Testis (tissue), 2 donors: ENCODE measurements around the gene MYLK.

ENCODE experiments used
- POLR2A ChIP-seq: fragments of 450-650 bp; IDR thresholded peaks from one replicate; pipeline ENCODE4 v1.6.1; 2017; ENCODE audit warnings: antibody characterized with exemption, mild to moderate bottlenecking, moderate library complexity
- TF ChIP-seq, protein P1 (sequence below), 3 experiments: fragments of 450-650 bp in 2 of 3; fragments of 200-600 bp in 1 of 3; sonication (generic) in 1 of 3; IDR thresholded peaks; one replicate each; pipeline ENCODE4 v1.5.1; 2016 to 2019; ENCODE audit warnings: antibody characterized with exemption in 3 of 3, mild to moderate bottlenecking in 2 of 3, moderate library complexity in 1 of 3

DNA sequence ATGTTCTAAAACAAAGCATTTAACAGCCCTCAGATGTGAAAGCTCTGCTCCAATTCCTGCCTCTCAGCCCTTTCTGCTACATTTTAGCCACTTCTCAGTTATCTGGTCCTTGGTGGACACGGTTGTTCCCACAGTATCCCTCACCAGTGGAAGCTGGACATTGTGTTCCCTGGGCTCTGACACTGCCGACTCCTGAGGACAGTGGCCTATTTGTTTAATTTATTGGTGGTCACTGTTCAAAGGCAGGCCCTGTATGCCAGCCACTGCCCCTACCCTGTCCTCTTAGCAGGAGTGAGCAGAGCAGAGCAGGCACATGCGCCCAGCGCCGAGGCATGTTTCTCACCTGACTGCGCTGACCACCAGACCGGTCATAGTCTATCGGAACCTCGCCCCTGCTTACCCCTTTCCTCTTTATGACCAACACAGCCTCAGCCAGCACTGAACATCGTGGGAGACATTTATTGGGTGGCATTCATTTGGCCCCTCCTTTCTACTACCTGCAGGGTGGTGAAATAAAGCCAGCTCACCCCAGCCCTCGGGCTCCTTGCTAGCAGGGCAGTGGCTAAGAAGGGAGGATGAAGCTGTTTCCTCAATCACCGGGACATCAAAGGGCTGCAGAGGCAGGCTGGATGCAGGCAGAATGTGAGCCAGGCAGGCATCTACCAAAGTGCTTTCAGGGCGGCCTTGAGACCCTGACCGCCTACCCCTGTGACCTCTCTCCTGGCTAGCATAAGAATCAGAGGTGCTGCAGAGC is 245.0 kb downstream of the MYLK start:
- TF ChIP-seq, protein P1, sequence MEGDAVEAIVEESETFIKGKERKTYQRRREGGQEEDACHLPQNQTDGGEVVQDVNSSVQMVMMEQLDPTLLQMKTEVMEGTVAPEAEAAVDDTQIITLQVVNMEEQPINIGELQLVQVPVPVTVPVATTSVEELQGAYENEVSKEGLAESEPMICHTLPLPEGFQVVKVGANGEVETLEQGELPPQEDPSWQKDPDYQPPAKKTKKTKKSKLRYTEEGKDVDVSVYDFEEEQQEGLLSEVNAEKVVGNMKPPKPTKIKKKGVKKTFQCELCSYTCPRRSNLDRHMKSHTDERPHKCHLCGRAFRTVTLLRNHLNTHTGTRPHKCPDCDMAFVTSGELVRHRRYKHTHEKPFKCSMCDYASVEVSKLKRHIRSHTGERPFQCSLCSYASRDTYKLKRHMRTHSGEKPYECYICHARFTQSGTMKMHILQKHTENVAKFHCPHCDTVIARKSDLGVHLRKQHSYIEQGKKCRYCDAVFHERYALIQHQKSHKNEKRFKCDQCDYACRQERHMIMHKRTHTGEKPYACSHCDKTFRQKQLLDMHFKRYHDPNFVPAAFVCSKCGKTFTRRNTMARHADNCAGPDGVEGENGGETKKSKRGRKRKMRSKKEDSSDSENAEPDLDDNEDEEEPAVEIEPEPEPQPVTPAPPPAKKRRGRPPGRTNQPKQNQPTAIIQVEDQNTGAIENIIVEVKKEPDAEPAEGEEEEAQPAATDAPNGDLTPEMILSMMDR (IDR thresholded peaks at IDR 0.05) = no peak
- TF ChIP-seq POLR2A = no peak
